ENCODE results near the gene LONRF2. TPM values are rescaled to one million over a fixed set of nuclear protein-coding genes. Genes with fewer than 3 reads are reported as not detected.

Gene LONRF2
- total RNA-seq, 3 donors from 2014 or later, result 5.1 to 24.9 (median 19.9) TPM

DNA sequence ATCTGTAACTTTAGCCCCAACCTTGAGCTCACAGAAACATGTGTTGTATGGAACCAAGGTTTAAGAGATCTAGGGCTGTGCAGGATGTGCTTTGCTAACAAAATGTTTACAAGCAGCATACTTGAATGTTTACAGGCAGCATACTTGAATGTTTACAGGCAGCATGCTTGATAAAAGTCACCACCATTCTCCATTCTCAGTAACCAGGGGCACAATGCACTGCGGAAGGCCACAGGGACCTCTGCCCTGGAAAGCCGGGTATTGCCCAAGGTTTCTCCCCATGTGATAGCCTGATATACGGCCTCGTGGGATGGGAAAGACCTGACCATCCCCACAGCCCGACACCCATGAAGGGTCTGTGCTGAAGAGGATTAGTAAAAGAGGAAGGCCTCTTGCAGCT, 52.4 kb downstream of the LONRF2 start:
- no peaks in the 10 kb centered on the region for H3K9me3 ChIP-seq
- H3K27me3 ChIP-seq, result no peaks in the 10 kb centered on the region
- H3K27ac ChIP-seq, result no peak overlapping the region
- no peak for DNase-seq (ENCODE audit: low spot score in 2 of 2)
- intact Hi-C loops (cut with DNase I; ENCODE audit: low total_unique reads), result loop anchor here (10.0 kb wide), 1 partner anchor 115 kb away; no protein-coding TSS in a partner anchor
- no peaks in the 10 kb centered on the region for H3K36me3 ChIP-seq
- H3K4me1 ChIP-seq, result no peaks in the 10 kb centered on the region
- TF ChIP-seq, protein P1, sequence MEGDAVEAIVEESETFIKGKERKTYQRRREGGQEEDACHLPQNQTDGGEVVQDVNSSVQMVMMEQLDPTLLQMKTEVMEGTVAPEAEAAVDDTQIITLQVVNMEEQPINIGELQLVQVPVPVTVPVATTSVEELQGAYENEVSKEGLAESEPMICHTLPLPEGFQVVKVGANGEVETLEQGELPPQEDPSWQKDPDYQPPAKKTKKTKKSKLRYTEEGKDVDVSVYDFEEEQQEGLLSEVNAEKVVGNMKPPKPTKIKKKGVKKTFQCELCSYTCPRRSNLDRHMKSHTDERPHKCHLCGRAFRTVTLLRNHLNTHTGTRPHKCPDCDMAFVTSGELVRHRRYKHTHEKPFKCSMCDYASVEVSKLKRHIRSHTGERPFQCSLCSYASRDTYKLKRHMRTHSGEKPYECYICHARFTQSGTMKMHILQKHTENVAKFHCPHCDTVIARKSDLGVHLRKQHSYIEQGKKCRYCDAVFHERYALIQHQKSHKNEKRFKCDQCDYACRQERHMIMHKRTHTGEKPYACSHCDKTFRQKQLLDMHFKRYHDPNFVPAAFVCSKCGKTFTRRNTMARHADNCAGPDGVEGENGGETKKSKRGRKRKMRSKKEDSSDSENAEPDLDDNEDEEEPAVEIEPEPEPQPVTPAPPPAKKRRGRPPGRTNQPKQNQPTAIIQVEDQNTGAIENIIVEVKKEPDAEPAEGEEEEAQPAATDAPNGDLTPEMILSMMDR (IDR thresholded peaks at IDR 0.05), result no peak
- no peak for TF ChIP-seq POLR2AphosphoS5 (IDR thresholded peaks at IDR 0.05)
- no peak for TF ChIP-seq POLR2A (IDR thresholded peaks at IDR 0.05)
- H3K4me3 ChIP-seq, result no peak overlapping the region

DNA sequence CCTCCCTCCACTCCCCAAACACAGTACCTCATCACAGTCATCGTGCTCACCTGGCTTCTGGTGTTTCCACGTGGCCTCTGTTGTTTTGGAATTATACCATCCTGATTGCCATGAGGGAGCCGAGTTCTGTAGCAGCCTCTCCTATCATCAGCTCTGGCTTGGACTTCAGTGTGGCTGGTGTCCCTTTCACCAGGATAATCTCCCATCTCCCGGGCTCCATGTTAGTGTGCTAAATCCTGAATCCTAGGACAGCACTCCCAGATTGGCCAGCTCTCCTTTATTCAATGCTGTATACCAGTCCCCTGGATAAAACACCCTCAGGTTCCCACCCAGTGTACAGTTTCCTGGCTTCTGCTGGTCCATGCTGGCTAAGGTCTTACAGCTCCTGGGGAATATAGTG, 53.3 kb downstream of the LONRF2 start:
- Histone ChIP-seq H3K36me3 (no peaks in the 10 kb centered on the region), H3K4me3 (no peak overlapping the region), H3K9me3 (no peaks in the 10 kb centered on the region), H3K27me3 (no peaks in the 10 kb centered on the region), H3K4me1 (no peaks in the 10 kb centered on the region), H3K27ac (no peak overlapping the region)
- intact Hi-C loops (cut with DNase I; ENCODE audit: low total_unique reads), result loop anchor here (10.0 kb wide), 1 partner anchor 116 kb away; no protein-coding TSS in a partner anchor
- TF ChIP-seq, protein P1 (IDR thresholded peaks at IDR 0.05), result no peak
- no peak for TF ChIP-seq POLR2AphosphoS5 (IDR thresholded peaks at IDR 0.05)
- no peak for TF ChIP-seq POLR2A (IDR thresholded peaks at IDR 0.05)
- no peak for DNase-seq (ENCODE audit: low spot score in 2 of 2)

DNA sequence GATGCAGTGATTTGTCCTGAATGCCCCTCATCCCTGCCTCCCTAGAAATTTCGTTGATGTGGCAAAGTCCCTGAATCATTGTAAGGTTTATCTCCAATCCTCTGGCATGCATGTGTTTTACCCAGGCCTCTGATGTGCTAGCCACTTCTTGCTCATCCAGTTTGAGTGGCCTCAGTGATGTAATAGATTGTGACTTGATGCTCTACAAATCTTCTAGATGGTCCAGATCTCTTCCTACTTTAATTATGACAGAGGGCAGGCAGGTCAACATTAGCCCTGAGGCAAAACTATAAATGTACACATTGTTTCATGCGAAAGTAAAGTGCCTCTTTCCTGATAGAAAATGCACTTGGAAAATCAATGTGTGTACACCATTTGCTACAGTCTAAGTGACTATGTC, 54.5 kb downstream of the LONRF2 start:
- intact Hi-C loops (cut with DNase I; ENCODE audit: low total_unique reads), result loop anchor here (10.0 kb wide), 1 partner anchor 117 kb away; no protein-coding TSS in a partner anchor
- Histone ChIP-seq H3K4me1 (no peaks in the 10 kb centered on the region), H3K36me3 (no peaks in the 10 kb centered on the region), H3K27ac (no peak overlapping the region), H3K9me3 (no peaks in the 10 kb centered on the region), H3K27me3 (no peaks in the 10 kb centered on the region), H3K4me3 (no peak overlapping the region)
- DNase-seq (ENCODE audit: low spot score in 2 of 2), result no peak
- TF ChIP-seq, protein P1 (IDR thresholded peaks at IDR 0.05), result no peak
- no peak for TF ChIP-seq POLR2A (IDR thresholded peaks at IDR 0.05)
- no peak for TF ChIP-seq POLR2AphosphoS5 (IDR thresholded peaks at IDR 0.05)

DNA sequence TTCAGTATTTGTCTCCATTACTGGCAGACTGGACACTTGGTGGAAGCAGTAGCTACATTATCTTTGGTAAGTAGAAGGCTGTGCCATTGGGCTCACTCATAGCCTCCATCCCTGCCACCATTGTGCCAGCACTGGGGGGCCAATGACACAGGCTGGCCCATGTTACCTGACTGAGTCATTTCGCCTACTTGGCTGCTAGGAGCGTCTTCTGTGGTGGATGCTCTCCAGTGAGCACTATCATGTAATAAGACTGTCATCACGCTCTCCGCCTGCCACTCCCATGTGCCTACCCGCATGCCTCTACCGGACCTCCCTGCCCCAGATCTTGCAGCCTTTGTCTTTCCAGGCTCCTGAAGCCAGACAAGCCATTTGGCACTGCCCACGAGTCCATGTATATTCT, 56.2 kb downstream of the LONRF2 start:
- no peaks in the 10 kb centered on the region for H3K27me3 ChIP-seq
- no peak overlapping the region for H3K27ac ChIP-seq
- H3K4me1 ChIP-seq, result no peaks in the 10 kb centered on the region
- H3K9me3 ChIP-seq, result no peaks in the 10 kb centered on the region
- H3K36me3 ChIP-seq, result no peaks in the 10 kb centered on the region
- H3K4me3 ChIP-seq, result no peak overlapping the region
- TF ChIP-seq POLR2A (IDR thresholded peaks at IDR 0.05), result no peak
- DNase-seq (ENCODE audit: low spot score in 2 of 2), result no peak
- intact Hi-C loops (cut with DNase I; ENCODE audit: low total_unique reads), result loop anchor here (10.0 kb wide), 1 partner anchor 119 kb away; no protein-coding TSS in a partner anchor

DNA sequence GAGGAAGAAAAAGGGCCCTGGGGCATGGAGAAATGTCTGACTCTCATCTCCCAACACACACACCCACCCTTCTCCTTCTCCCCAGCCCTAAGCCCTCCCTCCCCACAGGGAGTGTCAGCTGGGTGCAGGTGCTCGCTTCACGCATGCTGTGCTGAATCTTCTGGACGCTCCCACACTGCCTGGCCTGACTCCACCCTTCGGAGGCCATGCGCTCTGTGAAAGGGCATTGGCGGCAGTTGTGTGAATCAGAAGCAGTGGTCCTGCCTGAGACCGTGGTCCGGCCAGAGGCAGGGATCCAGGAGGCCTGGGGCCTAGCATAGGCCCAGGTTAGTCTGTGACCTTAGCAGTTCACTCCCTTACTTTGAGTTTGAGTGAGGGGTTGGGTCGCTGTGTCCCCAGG, 57.1 kb downstream of the LONRF2 start:
- Histone ChIP-seq H3K36me3 (no peaks in the 10 kb centered on the region), H3K27me3 (no peaks in the 10 kb centered on the region), H3K27ac (no peak overlapping the region), H3K4me1 (no peaks in the 10 kb centered on the region), H3K4me3 (no peak overlapping the region), H3K9me3 (no peaks in the 10 kb centered on the region)
- TF ChIP-seq POLR2A (IDR thresholded peaks at IDR 0.05) (no peak), POLR2AphosphoS5 (IDR thresholded peaks at IDR 0.05) (no peak)
- TF ChIP-seq, protein P1 (IDR thresholded peaks at IDR 0.05), result no peak
- DNase-seq (ENCODE audit: low spot score in 2 of 2), result no peak
- intact Hi-C loops (cut with DNase I; ENCODE audit: low total_unique reads), result loop anchor here (10.0 kb wide), 1 partner anchor 120 kb away; no protein-coding TSS in a partner anchor

Measured in breast epithelium (tissue), 4 donors.